Cerebellar cortex (tissue), 1 donor: ENCODE data around the gene NR6A1.

ENCODE experiments used
- DNase-seq: peaks from one replicate; pipeline ENCODE4 v3.0.0-alpha.2; 2015; ENCODE audit warnings: low spot score

NR6A1 gene

GRCh38 chr9:124470726-124471125 is 300.4 kb downstream of the NR6A1 start:
- no peak for DNase-seq

DNA sequence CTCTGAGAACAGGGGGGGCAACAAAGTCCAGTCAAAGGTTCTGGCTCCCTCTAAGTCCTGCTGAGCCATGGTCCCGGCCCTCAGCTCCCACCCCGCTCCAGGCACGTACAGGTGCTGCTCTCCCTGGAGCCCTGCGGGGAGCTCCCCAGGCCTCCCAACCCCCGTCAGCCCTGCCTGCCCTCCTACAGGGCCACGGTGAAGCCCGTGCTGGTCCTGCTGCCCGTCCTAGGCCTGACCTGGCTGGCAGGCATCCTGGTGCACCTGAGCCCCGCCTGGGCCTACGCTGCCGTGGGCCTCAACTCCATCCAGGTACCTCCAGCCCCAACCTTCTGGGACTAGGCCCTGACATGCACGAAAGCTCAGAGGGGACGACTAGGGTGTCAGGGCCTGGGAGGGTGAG is 300.8 kb downstream of the NR6A1 start:
- DNase-seq = no peak

- DNase-seq = no peak
Observed at GRCh38 chr9:124469011-124469832, 301.9 kb downstream of the NR6A1 start.

- no peak for DNase-seq
Observed at GRCh38 chr9:124468061-124468740, 302.9 kb downstream of the NR6A1 start.

DNA sequence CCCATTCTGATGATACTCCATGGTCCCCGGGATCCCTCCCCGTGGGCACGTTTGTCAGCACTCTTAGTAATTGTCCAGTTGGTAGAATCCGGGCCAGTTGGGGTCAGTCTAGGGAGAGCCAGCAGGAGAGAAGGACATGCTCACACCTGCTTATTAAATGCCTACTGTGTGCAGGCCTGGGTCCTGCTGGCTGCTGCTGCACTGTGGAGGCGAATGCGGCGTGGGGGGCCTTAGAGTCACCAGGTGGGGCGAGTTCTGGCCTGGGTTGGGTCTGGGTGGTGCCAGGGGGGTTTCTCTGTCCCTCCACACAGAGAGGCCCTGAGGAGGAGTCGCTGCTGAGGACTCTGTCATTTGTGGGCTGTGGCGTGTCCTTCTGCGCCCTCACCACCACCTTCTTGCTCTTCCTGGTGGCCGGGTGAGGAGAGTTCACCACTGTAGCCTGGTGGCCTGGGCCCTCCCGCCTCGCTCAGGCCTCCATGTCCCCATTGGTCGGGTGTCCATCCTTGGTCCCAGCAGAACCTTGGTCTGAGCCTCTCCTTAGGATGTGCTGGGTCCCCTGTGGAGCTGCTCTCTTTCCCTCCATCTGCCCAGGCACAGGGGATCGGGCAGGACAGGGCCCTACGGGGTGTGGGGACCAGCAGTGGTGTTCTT is 303.6 kb downstream of the NR6A1 start:
- no peak for DNase-seq
